Colon (tissue), 2 donors: Measurements from ENCODE around the gene TBX4.

Experiments used
- FAIRE-seq: peaks from 2 replicates; lab custom pipeline; 2012; peaks lifted over from hg19 to GRCh38; lab: Jason Lieb, UNC
- donor health status: control.
- donor health status: control.

TBX4 gene

DNA sequence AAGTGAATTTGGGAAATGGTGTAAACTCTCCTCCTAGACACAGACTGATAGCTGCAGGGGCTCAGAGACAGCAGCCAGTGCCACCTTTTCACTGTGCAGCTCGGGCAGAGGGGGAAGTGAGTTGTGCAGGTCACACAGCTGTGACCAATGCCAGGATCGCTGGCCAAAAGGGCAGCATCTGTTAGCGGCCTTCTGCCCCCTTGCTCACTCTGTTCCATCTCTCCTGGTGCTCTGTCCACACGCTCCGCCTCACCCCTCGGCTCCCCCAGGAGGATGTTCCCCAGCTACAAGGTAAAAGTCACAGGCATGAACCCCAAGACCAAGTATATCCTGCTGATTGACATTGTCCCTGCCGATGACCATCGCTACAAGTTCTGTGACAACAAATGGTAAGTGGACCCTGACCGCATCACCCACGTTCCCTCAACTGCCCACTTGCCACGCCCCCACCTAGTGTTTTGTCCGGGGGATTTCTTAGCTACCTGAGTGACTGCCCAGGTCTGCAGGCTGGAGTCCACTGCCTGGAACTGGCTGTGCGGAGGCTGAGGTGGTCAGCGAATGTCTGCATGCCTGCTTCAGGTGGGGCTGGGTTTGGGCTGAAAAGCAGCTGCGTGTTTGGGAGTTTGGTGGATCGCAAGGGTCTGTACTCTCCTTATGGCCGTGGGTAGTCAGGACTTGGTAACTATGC, 13.5 kb downstream of the TBX4 start:
- no peak for FAIRE-seq

DNA sequence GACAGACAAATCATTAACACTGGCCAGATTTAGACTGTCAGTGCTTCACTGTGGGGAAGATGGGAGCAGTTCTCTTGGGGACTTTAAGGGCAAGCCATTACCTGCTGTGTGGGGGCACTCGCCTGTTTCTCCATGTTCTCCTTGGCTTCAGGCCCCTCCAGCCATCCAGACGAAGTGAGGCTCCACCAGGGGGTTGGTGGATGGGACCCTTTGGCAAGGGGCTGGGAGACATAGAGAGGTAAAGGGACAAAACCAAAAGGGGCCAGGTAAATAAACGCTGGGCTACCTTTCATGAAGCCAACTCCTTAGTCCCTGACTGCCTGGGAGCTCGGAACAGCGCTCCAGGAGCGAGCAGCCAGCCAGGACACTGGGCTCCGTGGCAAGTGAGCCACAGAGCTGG, 14.0 kb downstream of the TBX4 start:
- no peak for FAIRE-seq

DNA sequence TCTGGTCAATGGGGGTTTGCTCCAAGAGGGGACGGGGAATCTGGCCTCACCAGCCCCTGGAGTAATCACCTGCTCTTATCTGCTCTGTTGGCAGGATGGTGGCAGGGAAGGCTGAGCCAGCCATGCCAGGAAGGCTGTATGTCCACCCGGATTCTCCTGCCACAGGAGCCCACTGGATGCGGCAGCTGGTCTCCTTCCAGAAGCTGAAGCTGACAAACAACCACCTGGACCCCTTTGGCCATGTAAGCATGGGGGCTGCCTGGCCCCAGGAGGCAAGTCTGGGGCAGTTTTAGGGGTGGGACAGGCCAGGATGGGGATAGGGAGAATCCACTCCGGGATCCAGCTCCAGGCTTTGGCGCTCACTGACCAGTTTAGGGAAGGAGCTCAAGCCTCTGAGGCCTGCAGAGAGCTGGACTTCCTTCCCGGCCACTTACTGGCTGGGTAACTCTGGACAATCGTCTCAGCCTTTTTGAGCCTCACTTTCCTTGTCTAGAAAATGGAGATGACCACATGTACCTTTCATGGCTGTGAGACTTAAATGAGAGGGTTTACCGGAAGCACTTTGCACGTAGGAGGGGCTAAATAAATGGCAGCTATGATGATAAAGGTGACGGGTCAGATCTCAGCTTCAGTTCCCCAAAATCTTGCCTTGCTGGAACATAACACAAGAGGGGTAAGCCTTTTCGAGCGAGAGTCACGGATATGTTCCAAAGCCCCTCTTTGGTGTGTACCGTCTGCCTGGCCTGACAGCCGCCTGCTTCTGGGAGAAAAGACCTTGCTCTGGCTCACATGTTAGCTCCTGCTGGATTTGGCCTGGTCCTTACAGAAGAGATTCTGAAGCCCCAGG, 15.4 kb downstream of the TBX4 start:
- FAIRE-seq: no peak

DNA sequence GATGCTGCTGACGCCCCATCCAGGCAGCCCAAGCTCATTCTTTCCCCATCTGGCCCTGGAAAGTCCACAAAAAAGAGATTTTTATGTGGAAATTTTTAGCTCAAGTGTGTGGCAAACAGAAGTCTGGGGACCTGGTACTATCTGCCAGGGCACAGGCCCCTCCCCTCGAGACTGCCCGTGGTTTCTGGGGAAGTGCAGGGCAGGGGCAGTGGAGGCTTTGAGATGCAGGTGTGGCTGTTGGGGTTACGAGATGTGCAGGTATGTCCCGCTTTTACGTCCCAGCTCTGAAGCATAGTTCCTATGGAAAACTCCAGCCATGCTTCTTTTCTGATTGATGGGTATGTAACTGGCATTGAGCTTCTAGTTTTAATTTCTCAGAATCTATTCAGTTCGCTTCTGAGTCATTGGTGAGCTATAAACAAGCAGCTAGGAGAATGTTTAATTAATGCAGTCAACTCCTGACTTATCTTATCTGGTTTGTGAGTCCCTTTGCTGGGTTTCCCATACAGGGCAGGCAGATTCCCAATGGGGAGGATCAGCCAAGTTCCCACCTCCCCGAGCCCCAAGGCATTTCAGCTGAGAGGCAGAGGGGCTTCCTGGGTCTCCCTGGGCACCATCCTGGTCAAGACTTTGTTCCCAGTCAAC, 16.2 kb downstream of the TBX4 start:
- no peak for FAIRE-seq

DNA sequence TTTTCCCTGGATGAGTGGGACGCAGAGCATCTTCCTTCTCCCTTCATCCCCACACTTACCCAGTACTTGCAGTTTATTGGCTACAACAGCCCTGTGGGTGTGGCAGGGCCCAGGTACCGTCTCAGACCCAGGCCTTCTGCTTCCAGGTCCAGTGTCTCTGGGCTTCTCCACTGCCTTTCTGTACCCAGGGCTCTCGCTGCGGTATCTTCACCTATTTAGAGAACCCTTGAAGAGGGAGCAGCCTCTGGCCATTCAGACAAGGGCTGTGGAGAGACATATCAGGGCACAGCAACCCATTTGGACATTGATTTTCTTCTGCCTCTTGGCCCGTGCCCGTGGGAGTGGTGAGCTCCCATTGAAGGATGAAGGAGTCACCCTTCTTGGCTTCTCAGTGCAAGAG, 17.3 kb downstream of the TBX4 start:
- FAIRE-seq: no peak

DNA sequence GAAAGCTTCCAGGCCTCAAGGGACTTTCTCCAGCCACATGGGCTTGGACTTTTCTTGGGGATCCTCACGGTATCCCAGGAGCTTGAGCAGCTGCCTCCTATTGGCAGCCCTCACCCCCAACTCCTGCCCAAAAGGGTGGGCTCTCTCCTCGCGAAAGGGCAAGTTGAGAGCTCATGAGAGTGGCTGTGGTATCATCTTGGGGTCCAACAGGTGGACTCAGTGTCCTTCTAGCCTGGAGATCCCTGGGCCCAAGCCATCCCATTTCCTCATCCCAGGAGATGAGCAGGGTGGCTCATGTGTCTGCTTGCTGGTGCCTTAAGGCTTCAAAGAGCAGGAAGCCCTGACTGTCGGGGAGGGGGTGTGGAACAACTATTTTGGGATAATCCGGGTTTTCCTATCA, 17.7 kb downstream of the TBX4 start:
- FAIRE-seq: no peak

DNA sequence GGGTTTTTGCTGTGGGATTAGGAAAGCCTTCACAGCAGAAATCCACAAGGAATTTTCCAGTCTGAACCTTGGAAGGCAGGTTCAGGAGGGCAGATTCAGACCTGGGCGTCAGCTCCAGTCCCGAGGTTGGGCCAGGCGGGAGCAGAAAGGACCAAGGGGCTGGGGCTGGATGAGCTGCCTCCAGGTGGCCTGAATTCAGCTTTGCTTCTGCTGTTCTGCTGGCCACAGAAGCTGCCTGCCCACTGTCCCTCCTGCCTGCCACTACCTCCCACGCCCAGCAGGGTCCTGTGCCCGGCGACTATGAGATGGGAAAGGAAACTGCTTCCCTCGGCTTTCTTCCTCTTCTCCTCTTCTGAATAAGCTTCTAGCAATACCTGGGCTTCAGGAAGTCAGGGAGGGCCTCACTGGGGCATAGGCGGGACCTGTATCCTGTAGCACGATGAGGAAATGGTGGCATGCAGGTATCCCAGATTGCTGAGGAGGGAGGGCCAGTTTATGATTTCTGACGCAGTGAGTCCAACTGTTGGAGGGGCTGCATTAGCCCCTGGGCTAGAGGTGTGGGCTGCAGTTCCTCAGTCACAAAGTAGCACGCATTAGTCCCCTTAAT, 18.4 kb downstream of the TBX4 start:
- FAIRE-seq: no peak

DNA sequence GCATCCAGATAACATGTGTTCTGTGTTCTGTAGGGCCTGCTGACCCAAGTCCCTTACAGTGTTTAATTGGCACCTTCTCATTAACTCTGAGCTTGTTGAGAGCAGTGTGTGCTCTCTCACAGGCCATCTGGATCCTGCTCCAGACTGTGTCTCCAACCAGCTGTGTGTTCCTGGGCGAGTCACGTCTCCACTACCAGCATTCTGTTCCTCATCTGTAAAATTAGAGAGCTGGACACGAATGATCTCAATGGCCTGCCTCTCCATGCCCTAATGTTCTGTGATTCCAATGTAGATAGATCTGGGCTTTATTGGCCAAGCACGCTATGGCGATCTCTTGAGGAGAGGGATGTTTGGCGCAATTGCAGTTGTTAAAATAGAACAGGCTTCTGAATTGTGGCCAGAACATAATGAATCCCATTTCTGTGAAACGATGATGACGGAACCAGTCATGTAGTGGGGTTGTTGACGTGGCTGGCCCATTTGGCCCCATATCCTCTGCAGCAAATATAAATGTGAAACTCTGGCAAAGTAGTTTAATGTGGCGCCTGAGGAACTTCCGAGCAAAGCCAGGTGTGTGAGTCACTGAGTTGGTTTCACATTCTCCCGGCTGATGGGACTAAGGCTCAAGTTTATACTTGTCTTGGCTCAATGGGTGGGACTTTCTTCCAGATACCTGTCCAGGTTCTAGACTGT, 22.2 kb downstream of the TBX4 start:
- FAIRE-seq: no peak

DNA sequence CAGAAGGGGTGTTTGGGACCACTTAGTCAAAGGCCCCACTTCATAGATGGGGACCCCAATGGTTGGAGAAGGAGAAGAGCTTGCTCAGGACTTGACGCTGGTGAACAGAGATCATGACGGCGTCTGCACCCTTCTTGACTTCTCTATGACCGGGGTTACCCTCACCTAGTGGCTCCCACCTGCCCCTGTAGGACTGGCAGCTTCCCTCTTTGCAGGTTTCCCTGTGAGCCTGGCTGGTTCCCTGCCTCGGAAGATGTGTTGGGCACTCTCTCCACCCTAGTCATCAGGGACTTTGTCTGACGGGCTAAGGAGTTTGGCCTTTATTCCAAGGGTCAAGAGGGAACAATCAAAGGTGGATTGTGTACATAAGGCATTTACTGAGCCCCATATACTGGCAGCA, 22.7 kb downstream of the TBX4 start:
- FAIRE-seq: no peak

DNA sequence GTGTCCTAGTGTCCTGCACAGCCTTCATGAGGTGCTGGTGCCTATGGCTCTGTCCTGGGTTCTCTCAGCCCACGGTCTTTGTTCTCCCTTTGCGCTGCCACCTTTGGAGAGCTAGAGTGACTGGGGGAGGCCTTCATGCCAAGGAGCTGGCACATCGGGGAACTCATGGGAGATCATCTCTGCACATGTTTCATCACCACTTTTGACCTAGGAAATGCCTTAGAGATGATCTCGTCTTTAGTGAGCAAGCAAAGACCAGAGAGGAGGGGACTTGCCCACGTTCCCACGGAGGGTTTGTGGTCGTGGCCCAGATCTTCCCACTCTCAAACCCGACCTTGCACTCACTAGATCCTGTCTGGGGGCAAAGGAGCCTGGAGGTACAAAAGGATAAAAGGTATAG, 23.5 kb downstream of the TBX4 start:
- no peak for FAIRE-seq

DNA sequence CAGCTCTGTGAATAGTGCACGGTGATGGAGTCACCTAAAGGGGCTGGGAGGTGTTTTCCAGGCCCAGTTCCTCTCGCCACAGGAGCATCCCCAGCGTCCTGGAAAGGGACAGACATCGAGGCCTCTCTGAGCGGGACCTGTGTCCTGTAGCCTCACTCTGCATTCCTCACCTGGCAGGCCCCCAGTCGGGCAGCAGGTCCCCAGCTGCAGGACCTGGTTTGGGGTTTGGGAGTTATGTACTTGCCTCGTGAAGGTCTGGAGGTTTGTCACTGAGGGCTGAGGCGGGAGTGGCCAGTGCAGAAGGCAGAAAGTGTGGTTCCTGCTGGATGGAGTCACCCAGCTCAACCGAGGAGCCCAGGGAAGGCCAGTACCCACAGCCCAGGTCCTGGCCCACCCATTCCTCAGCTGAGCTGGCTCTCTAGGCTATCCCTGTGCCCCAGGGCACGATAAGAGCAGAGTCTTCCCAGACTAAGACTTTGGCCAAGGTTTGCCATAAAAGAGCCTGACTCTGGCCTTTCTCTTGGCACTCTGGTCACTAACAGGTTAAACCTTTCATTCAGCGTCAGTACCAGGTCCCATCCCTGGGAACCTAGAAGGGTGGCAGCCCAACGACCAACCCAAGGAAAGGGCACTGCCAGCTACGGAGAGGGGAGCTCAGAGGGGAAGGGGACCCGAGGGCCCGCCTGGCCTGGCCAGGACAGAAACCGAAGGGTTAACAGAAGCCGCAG, 24.4 kb downstream of the TBX4 start:
- no peak for FAIRE-seq

DNA sequence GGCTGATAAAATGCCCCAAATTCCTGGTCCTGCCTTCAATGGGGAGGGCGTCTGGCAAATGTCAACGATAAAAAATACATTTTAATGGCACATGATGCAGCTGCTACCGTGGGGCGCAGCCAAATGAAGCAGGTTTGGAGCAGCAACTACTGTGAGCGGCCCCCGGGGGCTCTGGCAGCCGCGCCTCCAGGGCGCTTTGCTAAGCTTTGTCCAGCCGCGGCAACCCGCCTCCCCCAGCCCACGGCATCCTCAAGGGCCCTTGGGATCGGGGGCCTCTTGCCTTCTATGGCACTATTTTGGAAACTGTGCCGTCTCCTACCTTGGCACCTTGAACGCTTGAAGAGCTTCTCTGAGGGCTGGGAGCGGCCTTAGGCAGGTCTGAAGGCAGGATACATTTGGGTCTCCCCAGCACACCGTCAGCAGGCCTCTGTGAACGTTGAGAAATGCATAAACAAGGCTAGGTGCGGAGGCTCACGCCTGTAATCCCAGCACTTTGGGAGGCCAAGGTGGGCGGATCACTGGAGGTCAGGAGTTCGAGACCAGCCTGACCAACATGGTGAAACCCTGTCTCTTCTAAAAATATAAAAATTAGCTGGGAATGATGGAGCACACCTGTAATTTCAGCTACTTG, 25.1 kb downstream of the TBX4 start:
- no peak for FAIRE-seq

DNA sequence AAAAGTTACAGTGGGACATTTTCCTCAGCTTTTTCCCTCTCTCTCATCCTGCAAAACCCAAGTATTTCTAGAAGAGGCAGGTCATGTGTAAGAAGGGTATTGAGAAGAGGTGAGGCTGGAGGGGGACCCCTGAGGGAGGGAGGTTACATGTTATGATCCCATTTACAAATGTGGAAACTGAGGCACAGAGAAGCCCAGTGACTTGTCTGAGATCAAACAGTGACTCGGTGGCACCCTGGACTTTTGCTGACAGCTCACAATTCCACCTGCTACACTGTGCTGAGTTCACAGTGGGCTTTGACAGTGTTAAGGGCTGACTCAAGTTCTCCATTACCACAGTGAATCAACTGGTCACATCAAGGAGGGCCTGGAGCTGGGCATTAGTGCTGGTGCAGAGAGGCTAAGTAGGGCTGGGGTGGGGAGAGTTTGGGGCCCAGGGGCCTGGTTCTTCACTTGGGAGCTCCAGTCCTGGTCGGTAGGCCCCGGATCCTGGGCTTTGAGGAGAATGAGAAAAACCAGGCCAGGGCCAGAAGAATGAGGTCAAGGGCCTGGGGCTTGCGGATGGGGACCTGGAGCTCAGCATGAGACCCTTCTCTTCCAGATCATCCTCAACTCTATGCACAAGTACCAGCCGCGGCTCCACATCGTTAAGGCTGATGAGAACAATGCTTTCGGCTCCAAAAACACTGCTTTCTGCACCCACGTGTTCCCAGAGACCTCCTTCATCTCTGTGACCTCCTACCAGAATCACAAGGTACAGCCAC, 26.0 kb downstream of the TBX4 start:
- no peak for FAIRE-seq

DNA sequence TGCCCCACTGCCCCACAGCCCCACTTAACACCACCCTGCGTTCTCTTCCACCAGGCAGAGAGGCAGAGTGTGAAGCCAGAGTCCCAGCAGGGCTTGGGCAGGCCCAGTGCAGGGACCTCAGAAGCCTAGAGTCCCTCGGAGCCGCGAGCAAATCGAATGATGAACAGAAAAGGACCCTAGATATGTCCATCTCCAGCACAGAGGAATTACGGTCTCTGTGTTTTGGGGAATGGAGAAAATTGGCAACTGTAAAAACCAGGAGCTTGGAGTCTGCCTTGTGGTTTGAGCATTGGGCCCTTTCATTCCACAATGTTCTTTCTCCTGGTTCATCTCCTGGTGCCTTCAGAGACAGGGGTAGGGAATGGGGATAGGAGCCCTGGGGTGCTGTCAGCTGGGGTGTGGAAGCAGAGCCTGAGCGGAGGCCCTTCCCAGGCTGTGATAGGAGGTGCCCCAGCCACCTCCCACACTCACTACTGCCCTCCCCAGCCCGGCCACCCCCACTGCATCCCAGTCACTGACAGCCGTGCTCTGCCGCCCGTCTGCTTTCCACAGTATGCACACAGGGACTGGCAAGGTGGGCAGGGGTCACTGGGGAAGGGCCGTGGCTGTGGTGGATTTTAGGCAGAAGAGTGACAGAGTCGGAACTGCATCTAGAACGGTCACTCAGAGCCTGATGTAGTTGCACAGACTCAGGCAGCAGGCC, 26.7 kb downstream of the TBX4 start:
- FAIRE-seq: no peak

DNA sequence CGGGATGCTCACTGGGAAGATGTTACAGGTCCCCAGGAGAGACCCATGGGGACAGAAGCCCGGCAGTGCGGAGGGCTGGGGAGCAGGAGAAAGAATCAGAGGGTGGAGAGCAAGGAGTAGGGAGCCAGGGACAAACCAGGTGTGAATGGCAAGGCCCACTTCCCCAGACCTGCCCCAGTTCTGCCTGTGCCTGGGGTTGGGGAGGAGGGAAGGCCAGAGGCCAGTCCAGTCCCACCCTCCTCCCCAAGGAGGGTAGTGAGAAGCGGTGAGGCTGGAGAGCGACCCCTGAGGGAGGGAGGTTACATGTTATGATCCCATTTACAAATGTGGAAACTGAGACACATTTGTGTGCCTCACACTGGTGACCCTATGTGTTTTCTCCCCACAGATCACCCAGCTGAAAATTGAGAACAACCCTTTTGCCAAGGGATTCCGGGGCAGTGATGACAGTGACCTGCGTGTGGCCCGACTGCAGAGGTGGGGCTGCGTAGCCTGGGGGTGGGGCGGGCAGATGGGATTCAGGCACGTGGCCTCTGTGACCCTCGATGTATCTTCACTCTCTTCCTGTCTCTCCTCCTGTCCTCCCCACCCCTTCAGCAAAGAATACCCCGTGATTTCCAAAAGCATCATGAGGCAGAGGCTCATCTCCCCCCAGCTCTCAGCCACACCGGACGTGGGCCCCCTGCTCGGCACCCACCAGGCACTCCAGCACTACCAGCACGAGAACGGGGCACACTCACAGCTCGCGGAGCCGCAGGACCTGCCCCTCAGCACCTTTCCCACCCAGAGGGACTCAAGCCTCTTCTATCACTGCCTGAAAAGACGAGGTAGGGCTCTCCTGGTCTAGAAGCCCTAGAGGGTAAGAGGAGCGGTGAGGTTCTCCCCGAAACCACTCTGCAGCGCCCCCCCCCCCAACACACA, 27.5 kb downstream of the TBX4 start:
- FAIRE-seq: no peak

DNA sequence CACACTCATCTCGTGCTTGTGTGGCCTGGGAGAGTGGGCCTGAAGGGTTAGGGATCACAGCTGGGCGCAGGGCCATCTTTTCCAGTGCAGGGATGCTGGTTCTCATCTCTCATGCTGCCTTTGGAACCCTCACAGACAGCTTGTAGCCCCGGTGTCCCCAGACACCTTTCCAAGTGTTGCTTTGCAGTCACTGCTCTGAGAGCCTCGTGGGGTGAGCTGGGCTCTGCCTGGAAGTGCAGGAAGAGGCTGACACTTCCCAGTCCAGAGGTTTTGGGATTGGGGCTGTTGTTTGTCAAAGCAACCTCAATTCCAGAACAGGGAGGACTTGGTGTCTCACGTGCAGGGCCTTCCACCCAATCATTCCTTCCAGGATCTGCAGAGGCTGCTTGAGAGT, 28.2 kb downstream of the TBX4 start:
- no peak for FAIRE-seq

DNA sequence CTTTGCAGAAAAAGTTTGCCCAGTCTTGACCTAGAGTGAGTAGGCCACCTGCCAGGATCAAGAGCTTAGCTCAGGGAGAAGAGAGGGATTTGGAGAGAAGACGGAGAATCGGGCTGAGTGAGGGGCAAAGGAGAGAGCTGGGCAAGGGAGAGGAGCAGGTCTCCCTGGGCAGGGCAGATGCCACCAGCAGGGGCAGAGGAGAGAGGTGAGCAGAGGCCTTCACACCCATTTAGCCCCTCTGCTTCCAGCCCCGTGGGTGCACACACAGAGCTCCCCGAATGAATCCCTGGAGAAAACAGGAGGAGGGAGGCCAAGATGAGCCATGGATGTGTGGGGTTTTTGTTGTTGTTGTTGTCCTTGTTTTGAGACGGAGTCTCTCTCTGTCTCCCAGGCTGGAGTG, 29.2 kb downstream of the TBX4 start:
- no peak for FAIRE-seq

DNA sequence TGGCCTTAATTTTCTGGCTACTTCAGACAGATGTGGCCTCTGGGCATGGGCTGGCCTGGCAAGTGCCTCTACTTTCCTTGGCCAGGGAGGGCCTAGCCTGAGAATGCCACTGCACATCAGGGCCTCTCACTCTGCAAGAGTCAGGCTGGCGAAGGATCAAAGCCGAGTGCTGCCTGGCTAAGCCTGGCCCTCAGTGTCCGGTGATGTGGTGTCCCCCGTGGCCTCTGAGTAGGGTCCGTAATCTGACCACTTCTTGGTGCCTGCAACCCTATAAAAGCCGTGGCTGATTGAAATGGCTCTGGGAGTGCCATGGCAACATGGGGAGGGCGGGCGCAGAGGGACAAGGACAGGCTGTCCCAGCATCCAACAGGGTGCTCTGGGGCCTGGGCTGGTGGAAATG, 30.2 kb downstream of the TBX4 start:
- no peak for FAIRE-seq

DNA sequence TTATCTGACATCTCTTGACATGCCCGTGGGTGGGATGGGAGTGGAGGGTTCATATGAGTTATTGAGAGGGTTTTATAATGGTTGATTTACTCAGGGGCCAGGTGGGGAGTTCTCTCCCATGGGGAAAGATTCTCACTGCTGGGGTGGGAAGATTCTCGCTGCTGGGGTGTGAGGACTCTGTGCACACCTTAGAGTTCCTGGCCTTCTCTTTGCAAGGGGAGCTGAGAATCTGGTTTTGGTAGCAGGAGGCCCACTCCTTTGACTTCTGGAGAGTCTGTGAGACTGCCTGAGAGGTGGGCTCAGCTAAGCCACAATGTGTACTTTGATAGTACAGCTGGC, 31.5 kb downstream of the TBX4 start:
- FAIRE-seq: no peak
